B cell (primary cell): ENCODE data around the gene BSDC1.

ENCODE experiments used
- CTCF ChIP-seq: fragments of 200-600 bp; IDR thresholded peaks from one replicate; pipeline ENCODE4 v1.8.0; 2022; ENCODE audit warnings: antibody characterized with exemption, mild to moderate bottlenecking
- EZH2 ChIP-seq: IDR thresholded peaks from 2 replicates; pipeline ENCODE4 v1.6.1; 2012; ENCODE audit warnings: borderline replicate concordance, low read depth, mild to moderate bottlenecking, moderate library complexity, low read length; ENCODE audit not compliant: insufficient read depth, poor library complexity, severe bottlenecking

- no peak for TF ChIP-seq CTCF
- no peak for TF ChIP-seq EZH2
Measured at GRCh38 chr1:32332290-32333079, 61.8 kb downstream of the BSDC1 start.
